ENCODE data around the gene HS6ST1. TPM values are rescaled to one million over a fixed set of nuclear protein-coding genes. Genes with fewer than 3 reads are reported as not detected.
A peak's percentile ranks its signal among the peaks of the same experiment; 100 is the strongest.

The HS6ST1 gene
- total and polyA plus RNA-seq, 3 donors from 2014 or later = 58.7 to 203 (median 143) TPM

DNA sequence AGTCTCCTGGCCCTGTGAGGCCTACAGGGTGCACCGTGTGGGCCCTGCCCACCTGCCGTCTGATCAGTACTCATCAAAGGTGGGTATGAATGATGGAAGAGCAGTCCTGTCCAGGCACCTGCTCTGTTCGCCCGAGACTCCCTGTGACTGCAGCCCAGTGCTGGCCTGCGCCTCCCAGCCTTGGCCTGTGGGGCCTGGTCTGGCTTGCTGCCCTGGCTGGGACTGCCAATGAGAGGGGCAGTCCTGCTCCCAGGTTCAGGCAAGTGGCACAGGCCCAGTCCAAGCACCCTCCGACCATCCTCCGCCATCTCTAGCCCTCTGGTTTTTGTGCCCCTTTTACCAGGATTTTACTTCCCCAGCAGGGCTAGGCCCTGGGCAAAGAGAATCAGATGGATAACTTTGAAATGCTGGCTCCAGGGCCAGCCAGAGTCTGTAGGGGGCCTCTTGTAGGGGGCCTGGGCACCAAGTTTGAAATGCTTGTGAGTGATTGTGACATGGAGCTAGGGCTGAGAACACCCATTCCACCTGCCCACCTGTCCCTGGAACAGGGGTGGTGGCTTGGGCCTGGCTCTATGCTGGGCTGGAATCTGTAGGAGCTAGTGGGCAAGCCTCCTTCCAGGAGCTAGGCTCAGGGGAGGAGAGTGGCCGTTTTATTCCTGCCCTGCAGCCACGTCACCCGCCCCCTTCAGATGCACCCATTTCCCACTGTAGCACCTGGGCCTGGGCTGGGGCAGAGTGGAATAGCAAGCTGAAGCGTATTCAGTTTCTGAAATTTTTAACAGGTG, 8.7 kb upstream of the HS6ST1 start:
- intact Hi-C loops (cut with DNase I; ENCODE audit: low total_unique reads) = loop anchor here (10.0 kb wide), 1 partner anchor 407 kb away; no protein-coding TSS in a partner anchor
- 92 to 94% methylated on average over 11 of the region's 11 CpGs for WGBS, 2 donors
- DNase-seq = peak; percentile 10

DNA sequence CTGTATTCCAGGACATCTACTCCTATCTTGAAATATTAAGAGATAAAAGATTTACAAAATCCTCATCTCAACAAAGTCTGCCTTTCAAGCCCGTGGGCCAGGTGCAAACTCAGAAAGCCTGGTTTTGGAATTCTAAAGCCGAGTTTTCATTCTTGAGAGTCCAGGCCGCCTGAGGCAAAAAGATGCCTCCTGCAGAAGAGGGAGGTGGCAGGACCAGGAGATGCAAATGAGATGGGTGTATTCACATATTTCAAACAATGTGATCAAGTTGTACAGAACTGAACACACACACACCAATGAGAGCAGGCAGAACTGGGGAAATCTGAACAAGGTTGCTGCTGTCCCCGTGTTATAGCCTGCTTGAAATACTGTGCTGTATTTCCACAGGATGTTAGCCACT, 7.7 kb upstream of the HS6ST1 start:
- intact Hi-C loops (cut with DNase I; ENCODE audit: low total_unique reads) = loop anchor here (10.0 kb wide), 1 partner anchor 408 kb away; no protein-coding TSS in a partner anchor
- WGBS, 2 donors = 73 to 80% methylated on average over 4 of the region's 4 CpGs
- no peak overlapping the region for H3K27ac ChIP-seq

More for the DNA sequence above, 8.7 kb upstream of the HS6ST1 start:
- Histone ChIP-seq H3K9me3 (no peaks in the 10 kb centered on the region), H3K27ac (no peak overlapping the region), H3K4me1 (peaks cover 5% of the 10 kb centered on the region), H3K36me3 (ENCODE audit: low read depth, missing control alignments) (no peaks in the 10 kb centered on the region), H3K27me3 (no peaks in the 10 kb centered on the region), H3K4me3 (no peak overlapping the region)
- TF ChIP-seq POLR2A (IDR thresholded peaks at IDR 0.05) = no peak
- TF ChIP-seq, protein P1, sequence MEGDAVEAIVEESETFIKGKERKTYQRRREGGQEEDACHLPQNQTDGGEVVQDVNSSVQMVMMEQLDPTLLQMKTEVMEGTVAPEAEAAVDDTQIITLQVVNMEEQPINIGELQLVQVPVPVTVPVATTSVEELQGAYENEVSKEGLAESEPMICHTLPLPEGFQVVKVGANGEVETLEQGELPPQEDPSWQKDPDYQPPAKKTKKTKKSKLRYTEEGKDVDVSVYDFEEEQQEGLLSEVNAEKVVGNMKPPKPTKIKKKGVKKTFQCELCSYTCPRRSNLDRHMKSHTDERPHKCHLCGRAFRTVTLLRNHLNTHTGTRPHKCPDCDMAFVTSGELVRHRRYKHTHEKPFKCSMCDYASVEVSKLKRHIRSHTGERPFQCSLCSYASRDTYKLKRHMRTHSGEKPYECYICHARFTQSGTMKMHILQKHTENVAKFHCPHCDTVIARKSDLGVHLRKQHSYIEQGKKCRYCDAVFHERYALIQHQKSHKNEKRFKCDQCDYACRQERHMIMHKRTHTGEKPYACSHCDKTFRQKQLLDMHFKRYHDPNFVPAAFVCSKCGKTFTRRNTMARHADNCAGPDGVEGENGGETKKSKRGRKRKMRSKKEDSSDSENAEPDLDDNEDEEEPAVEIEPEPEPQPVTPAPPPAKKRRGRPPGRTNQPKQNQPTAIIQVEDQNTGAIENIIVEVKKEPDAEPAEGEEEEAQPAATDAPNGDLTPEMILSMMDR (IDR thresholded peaks at IDR 0.05) = no peak

DNA sequence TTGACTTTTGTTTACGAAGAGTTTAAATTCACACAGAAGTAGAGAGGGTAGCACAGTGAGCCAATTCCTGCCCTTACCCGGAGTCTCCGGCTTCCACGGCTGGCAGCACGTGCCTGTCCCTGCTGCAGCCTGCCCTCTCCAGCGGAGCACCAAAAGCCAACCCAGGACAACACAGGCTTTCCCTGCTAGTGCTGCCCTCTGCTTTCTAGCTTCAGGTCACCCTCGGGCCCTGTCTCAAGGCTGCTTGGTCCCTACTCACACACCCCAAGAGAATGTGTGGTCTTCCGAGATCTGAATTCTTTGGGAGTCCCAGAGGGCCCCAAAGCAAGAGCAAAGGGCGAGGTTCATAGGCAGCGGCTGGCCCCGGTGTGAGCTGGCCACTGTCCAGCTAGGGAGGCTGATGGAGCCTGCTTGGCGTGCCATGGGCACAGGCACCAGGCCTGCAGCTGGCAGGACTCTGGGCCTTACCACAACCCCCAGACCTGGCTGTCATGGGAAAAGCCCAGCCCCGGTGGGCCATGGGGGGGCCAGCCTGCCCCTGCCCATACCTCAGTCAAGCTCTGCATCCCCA, 7.0 kb upstream of the HS6ST1 start:
- peaks cover 12% of the 10 kb centered on the region for H3K4me1 ChIP-seq
- TF ChIP-seq POLR2A (IDR thresholded peaks at IDR 0.05) = no peak
- TF ChIP-seq, protein P1 (IDR thresholded peaks at IDR 0.05) = no peak
- intact Hi-C loops (cut with DNase I; ENCODE audit: low total_unique reads) = loop anchor here (10.0 kb wide), 1 partner anchor 409 kb away; no protein-coding TSS in a partner anchor
- H3K36me3 ChIP-seq (ENCODE audit: low read depth, missing control alignments) = no peaks in the 10 kb centered on the region
- WGBS, 2 donors = 61 to 80% methylated on average over 11 to 13 of the region's 13 CpGs
- no peak overlapping the region for H3K4me3 ChIP-seq
- no peaks in the 10 kb centered on the region for H3K27me3 ChIP-seq
- no peaks in the 10 kb centered on the region for H3K9me3 ChIP-seq
- DNase-seq = peak; percentile 26
- no peak overlapping the region for H3K27ac ChIP-seq

More for the DNA sequence above, 7.7 kb upstream of the HS6ST1 start:
- H3K36me3 ChIP-seq (ENCODE audit: low read depth, missing control alignments) = no peaks in the 10 kb centered on the region
- H3K4me3 ChIP-seq = no peak overlapping the region
- TF ChIP-seq POLR2A (IDR thresholded peaks at IDR 0.05) = no peak
- TF ChIP-seq, protein P1 (IDR thresholded peaks at IDR 0.05) = no peak
- peak; percentile 12 for DNase-seq
- H3K9me3 ChIP-seq = no peaks in the 10 kb centered on the region
- peaks cover 8% of the 10 kb centered on the region for H3K4me1 ChIP-seq
- no peaks in the 10 kb centered on the region for H3K27me3 ChIP-seq

DNA sequence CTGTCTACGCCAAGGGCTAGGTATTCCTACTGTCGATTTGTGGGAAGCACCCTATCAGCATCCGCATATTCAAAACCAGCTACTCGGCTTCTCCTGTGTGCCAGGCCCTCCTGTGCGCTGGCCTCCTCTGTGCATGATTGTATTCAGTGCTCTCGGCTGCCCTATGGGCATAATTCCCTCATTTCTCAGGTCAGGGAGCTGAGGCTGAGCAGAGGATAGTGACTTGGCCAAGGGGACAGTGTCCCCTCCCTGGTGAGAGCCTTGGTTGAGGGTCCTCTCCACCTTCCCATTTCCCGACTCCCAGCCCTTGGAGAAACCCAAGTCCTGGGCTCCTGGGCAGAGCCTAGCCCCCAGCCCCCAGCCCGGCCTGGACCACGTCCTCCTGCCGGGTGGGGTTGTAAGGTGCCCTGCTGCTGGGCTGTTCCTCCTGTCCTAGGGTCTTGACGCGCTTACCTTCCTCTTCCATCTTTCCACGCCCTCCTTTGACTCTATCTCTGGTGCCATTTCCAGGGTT, 6.3 kb upstream of the HS6ST1 start:
- no peaks in the 10 kb centered on the region for H3K27me3 ChIP-seq
- 91 to 95% methylated on average over 11 to 13 of the region's 13 CpGs for WGBS, 2 donors
- no peak for DNase-seq
- H3K4me1 ChIP-seq = peaks cover 12% of the 10 kb centered on the region
- no peak overlapping the region for H3K27ac ChIP-seq
- no peaks in the 10 kb centered on the region for H3K36me3 ChIP-seq (ENCODE audit: low read depth, missing control alignments)
- intact Hi-C loops (cut with DNase I; ENCODE audit: low total_unique reads) = loop anchor here (10.0 kb wide), 1 partner anchor 410 kb away; no protein-coding TSS in a partner anchor
- H3K9me3 ChIP-seq = no peaks in the 10 kb centered on the region
- no peak overlapping the region for H3K4me3 ChIP-seq
- no peak for TF ChIP-seq POLR2A (IDR thresholded peaks at IDR 0.05)
- TF ChIP-seq, protein P1 (IDR thresholded peaks at IDR 0.05) = no peak

Measured in testis (tissue), 3 donors.